GM18861 (cell line): ENCODE results near the gene CRTAP.
"Not testable (repeated sequence)": the region's sequence is repeated elsewhere in the genome, so short reads cannot be mapped to it uniquely, and the experiment has no call there.

Experiments
- ATAC-seq: cut with Tn5 transposase; IDR thresholded peaks from one replicate; pipeline ENCODE4 v1.9.1; 2021; ENCODE audit not compliant: unreplicated experiment

The CRTAP gene

DNA sequence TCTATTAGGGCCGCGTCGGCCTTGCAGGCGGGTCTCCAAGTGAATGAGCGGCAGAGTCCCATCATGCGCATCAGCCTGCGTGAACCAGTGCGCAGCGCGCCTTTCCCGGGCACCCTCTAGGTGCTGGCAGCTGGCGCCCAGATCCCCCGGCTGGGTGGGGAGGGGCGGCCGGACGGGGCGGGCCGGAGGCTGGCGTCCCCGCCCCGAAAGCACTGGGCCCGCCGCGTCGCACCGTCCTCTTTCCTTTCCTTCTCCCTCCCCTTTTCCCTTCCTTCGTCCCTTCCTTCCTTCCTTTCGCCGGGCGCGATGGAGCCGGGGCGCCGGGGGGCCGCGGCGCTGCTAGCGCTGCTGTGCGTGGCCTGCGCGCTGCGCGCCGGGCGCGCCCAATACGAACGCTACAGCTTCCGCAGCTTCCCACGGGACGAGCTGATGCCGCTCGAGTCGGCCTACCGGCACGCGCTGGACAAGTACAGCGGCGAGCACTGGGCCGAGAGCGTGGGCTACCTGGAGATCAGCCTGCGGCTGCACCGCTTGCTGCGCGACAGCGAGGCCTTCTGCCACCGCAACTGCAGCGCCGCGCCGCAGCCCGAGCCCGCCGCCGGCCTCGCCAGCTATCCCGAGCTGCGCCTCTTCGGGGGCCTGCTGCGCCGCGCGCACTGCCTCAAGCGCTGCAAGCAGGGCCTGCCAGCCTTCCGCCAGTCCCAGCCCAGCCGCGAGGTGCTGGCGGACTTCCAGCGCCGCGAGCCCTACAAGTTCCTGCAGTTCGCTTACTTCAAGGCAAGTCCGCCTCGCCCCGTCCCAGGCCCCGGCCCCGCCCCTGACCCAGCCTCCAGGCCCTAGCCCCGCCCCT is at the start of gene CRTAP:
CRTAP (plus strand) TSS at position 243 of the 850 bp plus-strand sequence; CDS start at position 307, 64 bp downstream.
- ATAC-seq, result peak; percentile 69

DNA sequence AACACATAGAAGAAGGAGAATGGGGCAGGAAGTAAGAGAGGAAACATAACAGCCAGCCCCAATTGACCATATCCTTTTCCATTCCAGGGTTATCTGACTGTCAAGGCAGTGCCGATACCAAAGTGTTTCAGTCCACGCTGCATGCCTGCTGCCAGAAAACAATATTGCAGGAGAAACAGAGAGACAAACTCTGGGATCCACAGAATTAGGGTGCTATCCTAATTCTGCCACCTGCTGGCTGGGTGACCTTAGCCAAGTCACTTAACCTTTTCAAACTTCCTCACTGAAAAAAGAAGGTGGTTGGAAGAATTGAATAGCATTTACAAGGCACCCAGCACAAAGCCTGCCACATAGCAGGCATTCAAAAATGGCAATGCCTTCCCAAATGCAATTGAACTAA is 48.9 kb upstream of the CRTAP start:
- ATAC-seq, result no peak

DNA sequence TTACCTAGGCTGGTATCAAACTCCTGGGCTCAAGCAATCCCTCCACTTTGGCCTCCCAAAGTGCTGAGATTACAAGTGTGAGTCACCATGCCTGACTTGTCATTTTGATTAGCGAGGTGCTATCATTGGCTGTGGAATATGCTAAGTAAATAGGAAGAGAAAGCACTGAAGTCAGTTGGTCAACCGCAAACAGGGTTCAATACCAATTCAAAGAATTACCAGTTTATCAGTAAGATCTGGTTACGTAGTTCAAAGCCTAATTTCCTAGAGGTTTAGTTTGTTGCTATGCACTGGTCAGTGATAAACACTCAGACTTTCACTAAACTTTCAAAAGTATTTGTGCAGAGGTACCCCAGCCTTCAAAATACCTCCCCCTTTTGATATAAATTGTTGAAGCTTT is 46.3 kb upstream of the CRTAP start:
- no peak for ATAC-seq

DNA sequence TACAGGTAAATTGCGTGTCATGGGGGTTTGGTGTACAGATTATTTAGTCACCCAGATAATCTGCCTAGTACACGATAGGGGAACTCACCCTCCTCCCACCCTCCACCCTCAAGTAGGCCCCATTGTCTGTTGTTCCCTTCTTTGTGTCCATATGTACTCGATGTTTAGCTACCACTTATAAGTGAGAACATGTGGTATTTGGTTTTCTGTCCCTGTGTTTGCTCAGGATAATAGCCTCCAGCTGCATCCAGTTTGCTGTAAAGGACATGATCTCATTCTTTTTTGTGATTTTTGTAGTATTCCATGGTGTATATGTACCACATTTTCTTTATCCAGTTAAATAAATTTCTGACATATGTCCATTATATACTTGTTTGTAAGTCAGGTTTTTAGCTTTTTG is 44.0 kb upstream of the CRTAP start:
- ATAC-seq, result not testable (repeated sequence)

DNA sequence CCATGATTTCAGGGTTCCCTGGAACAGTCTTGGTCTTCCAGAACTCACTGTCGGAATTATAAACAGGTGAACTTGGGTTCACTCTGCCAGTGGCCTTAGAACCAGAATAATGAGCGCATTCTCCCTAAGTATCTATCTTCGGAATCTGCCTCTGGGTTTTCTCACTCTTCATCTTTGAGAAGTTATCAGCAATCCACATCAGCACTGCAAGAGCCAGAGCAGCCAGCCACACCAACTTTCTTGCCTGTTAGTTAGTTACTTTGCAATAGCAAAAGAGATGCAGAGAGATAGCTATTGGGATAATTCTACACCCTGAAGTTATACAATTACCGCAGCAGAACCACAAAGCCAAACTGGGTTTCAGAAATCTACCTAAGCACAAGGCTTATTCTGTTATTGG is 42.6 kb upstream of the CRTAP start:
- ATAC-seq, result no peak

DNA sequence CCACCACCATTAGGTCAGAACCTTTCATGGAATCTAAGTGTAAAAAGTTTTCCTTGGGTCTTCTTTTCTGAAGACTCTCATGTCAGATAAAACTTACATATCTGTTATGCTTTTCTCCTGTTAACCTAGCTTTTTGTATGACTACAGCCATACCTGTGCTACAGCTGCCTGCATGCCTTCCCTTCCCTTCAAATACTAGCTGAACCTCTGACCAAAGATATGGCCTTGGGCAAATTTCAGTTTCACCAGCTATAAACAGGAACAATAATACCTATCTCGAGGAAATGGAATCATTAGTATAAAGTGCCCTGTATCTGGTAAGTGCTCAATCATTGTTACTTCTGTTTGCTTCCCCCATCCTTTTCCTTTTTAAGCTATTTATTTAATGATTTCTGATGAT is 41.9 kb upstream of the CRTAP start:
- ATAC-seq, result no peak

DNA sequence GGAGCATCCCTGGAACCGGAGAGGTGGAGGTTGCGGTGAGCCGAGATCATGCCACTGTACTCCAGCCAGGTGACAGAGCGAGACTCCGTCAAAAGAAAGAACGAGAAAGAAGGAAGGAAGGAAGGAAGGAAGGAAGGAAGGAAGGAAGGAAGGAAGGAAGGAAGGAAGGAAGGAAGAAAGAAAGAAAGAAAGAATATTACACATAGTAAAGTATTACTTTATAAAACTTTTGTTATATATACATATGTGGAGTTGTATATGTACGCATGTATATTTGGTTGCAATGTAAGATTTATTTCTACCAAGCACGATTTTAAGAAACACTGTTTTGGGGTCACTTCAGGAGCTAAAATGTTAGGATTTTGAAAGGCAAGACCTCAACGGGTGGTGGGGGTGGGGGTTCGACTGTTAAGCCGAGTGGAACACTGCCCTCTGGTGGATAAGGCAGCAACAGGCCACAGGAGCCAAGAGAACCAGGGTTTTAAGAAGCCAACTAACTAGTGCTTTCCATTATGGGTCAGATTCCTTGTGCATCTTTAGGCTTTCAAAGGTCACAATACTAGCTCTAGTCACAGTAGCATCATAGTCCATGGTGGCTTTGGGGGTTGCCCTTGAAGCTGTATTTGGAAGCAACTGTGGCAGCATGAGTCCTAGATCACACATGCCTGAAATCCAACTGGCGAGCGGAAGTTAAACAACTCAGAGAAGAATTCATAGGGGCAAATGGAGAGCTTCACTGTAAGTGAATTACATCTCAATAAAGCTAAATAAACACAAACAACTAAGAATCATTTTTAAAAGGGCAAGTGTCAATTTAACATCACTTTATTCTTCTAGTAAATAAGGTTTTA is 39.4 kb upstream of the CRTAP start:
- ATAC-seq, result no peak

DNA sequence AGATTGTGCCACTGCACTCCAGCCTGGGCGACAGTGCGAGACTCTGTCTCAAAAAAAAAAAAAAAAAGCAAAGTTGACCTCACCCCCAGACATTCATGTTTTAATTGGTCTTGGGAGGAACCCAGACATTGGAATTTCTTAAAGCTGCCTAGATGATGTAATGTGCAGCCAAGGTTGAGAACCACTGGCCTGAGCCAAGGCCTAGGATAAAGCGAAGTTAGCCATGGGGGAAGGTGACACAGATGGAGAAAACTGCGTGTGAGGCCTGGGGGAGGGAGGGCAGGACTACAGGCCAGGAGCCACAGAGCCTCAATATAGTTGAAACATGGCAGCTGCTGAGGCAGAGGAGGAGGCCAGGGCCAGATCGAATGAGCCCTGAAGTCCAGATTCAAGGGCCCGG is 37.8 kb upstream of the CRTAP start:
- no peak for ATAC-seq

DNA sequence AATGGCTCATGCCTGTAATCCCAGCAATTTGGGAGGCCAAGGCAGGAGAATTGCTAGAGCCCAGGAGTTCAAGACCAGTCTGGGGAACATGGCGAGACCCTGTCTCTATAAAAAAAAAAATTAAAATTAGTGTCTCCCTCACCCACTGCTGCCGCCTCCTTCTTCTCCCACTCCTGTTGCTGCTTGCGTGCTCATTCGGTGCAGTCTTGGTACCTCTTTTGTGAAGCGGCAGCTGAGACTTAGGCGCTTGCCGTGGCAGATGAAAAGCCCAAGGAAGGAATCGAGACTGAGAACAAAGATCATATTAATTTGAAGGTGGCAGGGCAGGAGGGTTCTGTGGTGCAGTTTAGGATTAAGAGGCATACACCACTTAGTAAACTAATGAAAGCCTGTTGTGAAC is 36.9 kb upstream of the CRTAP start:
- no peak for ATAC-seq

DNA sequence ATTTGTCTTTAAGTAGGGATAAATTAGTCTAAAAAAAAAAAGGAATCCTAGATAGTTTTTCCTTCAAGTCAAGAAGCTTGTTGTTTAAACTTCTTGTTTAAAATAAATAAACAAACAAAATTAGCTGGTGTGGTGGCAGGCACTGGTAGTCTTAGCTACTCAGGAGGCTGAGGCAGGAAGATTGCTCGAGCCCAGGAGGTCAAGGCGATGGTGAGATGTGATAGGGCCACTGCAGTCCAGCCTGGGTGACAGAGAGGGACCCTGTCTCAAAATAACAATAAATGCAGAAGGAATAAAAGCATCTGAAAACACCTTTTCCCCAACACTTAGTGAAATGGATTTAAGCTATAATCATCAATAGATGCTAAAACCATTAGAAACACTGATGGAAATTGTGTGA is 35.8 kb upstream of the CRTAP start:
- ATAC-seq, result no peak

DNA sequence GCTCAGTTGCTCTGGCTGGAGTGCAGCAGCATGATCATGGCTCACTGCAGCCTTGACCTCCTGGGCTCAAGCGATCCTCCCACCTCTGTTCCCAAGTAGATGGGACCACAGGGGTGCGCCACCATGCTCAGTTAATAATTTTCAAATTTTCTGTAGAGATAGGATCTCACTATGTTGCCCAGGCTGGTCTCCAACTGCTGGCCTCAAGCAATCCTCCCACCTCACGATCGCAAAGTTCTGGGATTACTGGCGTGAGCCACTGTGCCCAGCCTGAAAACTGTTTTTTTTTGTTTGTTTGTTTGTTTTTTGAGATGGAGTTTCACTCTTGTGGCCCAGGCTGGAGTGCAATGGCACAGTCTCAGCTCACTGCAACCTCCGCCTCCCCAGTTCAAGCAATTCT is 34.0 kb upstream of the CRTAP start:
- not testable (repeated sequence) for ATAC-seq

DNA sequence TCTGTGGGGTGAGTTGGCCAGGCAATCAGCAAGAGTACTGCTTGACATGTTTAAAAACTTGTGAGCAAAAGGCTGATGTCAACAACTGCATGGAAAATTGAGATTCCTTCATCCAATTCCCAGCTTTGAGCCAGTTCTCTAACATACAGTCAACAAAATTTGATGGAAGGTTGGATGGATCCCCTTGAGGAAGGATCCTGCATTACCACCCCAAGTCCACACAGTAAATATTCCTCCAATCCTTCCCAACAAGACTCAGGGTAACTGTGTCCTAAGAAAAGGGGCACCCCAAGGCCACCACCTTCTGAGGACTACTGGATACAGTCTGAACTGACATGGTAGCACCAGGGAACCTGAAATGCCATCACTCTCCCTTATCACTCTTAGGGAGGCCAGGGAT is 32.0 kb upstream of the CRTAP start:
- ATAC-seq, result no peak

DNA sequence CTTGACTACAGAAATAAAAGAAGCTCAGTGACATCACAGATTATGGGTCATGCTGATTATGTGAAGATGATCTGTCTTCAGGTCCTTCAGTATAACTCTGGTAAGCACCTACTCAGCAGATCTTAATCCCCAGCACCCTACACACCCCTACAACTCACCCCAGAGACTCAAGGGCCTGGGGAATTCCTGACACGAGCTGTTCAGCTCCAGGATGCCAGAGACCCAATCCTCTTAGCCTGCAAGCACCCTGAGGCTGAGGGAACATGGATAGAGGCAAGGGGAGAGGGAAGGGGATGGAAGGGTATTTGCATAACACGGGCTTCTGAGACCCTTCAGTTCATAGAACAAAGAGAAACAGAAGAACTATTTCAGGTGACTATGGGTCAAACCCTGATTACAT is 29.9 kb upstream of the CRTAP start:
- ATAC-seq, result no peak

DNA sequence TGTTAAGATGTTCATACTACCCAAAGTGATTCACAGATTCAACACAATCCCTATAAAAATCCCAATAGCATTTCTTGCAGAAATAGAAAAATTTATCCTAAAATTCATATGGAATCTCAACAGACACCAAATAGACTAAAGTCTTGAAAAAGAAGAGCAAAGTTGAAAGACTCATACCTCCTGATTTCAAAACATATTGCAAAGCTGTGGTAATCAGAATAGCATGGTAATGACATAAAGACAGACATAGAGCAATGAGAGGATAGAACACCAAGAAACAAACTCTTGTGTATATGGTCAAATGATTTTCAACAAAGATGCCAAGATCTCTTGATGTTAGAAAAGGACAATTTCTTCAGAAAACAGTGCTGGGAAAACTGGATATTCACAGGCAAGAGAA is 25.1 kb upstream of the CRTAP start:
- ATAC-seq, result no peak

DNA sequence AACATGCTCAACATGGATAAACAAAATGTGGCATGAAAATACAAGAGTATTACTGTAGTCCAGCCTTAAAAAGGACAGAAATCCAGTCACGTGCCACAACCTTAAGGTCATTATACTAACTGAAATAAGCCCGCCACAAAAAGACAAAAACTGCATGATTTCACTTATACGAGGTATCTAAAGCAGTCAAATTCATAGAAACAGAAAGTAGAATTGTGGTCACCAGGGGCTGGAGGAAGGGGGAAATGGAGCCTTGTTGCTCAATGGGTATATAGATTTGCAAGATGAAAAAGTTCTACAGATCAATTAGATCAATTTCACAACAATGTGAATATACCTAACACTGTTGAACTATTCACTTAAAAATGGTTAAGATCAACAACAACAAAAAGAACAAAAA is 24.3 kb upstream of the CRTAP start:
- peak; percentile 92 for ATAC-seq

DNA sequence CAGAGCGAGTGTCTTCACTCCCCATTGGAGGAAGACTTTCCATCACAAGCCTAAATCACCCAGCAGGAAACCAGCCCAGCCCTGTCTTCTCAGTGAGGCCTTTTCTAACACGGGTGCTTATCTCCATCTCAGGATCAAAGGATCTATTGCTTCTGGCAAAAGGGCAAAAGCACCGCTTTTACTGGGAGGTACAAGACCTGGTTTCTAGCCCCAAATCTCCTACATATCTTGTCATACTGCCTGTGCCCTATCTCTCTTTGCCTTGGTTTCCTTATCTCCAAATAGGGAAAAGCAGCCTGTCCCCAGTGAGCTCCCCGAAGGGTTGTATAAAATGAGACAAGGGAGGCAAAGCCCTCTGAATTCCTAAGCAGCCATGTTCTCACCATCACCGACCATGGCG is 22.1 kb upstream of the CRTAP start:
- ATAC-seq, result no peak

DNA sequence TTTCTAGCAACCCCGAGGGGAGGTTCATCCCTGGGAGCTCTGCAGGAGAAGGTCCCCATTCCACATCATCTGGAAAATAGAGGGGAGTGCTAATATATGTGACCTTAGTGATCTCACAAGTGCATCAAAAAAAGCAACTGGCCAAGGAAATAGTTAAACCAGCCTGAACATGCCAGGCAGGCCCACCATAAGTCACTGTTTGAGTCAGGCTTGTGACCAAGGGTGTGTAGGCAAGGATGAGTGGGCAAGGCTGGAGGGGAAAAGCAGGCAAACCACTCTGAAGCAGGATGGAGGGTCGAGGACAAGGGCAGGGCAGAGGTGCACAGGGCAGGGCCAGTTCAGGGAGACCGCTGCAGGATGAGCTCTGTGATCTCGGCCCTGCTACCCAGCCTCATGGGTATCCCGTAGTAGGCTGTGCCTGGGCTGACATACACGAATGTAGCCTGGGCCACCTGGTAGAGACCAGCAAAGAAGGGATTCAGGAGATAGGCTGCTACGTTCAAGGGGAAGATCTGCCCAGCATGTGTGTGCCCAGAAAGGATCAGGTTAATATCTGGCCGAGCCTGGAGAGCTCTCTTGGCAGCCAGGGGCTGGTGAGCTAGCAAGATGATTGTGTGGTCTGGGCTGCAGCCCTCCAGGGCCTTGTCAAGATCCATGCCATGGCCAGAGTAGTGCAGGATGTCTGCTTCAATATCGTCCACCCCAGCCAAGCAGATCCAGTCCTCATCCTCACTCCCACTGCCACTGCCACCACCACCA is 21.1 kb upstream of the CRTAP start:
- ATAC-seq, result no peak

DNA sequence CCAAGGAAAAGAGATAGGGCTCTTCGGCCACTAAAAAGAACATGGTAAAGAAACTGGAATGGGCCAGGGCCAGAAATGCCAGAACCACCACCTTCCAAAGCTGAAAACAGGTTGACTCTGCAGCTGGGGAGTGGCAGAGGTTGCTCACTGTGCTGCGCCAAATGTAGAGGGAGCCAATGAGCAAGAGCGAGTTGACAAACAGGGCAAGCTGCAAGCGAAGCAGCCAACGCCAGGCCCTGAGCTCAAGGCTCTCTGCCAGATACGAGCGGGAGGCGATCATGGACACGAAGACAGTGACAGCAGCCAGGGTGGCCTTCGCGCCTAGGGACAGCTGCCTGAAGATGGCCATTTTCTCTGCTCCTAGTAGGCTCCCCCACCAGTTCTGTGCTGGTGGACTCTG is 20.0 kb upstream of the CRTAP start:
- no peak for ATAC-seq

DNA sequence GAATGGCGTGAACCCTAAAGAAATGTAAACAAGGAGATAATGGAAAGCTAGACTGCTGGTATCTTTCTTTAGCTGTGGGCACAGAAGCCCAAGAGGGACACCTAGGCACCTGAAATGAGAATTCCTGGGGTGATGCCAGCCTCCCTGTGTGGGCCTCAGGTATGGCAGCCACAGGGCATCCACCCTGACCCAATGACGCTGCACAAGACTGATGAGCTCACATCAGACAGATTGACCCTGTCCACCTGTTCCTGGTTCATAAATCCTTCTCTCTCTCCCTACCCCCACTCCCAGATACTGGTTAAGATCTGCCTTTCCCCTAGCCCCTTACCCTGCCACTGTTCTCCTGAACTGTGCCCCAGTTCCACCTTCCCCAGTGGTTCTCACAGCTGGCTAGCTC is 18.4 kb upstream of the CRTAP start:
- no peak for ATAC-seq

DNA sequence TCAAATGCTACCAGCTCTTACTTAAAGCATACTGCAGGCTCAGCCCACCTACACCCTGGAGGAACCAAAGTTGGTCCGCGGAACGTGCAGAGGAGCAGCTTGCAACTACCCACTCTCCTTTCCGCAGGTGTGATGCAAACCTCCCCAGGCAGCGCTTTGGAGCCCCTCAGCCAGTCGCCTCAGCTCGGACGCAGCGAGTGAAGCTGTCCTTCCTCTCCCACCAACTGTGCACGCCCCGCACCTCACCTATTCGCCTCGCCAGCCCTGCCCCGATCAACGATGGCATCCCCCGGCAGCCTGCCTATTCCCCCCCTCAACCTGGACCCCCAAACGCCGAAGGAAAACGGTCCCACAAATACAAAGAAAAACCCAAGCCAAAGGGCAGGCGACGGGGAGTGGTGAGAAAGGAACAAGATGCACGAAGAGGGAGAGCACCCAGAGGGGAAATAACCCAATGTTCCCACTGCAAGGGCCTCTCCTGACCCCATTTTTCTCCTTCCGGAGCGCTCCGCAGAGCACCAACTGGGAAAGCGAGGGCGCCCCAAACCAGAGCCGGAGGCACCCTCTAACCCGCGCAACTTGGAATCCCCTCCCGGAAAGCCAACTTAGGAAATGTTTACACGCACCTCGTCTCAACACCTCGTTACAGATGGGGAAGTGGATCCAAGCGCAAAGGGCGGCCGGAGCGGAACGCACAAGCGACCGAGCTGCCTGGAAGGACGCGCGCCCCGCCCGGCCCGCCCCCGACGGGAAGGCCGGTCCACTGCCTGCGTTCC is 17.5 kb upstream of the CRTAP start:
- ATAC-seq, result peak; percentile 29
